ENCODE measurements around the gene BAZ2B. TPM values are rescaled to one million over a fixed set of nuclear protein-coding genes. Genes with fewer than 3 reads are reported as not detected.

Gene BAZ2B
- total and polyA plus RNA-seq, 8 donors, result 60.0 to 142 (median 101) TPM

DNA sequence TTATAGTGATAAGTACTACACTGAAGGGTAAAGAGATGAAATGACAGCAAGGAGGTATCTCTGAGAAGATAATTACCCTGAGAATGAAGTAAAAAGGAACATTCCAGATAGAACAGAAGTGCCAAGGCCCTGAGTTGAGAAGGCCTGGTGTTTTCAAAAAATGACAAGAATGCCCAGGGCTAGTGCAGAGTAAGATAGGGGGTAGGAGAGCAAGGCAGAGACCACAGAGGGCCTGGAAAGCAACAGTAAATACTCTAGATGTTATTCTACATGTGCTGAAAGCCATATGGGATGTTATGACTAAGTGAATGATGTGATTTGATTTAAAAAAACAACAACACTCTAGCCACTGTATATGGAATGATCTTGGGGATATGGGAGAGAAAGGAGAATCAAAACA is 52.3 kb downstream of the BAZ2B start:
- no peak overlapping the region for H3K4me3 ChIP-seq
- H3K27me3 ChIP-seq, result no peaks in the 10 kb centered on the region
- no peaks in the 10 kb centered on the region for H3K9me3 ChIP-seq
- no peaks in the 10 kb centered on the region for H3K36me3 ChIP-seq
- no peak overlapping the region for H3K27ac ChIP-seq
- no peak for DNase-seq
- intact Hi-C loops (cut with DNase I), result no loop called here
- no peak for ATAC-seq
- TF ChIP-seq, protein P1, sequence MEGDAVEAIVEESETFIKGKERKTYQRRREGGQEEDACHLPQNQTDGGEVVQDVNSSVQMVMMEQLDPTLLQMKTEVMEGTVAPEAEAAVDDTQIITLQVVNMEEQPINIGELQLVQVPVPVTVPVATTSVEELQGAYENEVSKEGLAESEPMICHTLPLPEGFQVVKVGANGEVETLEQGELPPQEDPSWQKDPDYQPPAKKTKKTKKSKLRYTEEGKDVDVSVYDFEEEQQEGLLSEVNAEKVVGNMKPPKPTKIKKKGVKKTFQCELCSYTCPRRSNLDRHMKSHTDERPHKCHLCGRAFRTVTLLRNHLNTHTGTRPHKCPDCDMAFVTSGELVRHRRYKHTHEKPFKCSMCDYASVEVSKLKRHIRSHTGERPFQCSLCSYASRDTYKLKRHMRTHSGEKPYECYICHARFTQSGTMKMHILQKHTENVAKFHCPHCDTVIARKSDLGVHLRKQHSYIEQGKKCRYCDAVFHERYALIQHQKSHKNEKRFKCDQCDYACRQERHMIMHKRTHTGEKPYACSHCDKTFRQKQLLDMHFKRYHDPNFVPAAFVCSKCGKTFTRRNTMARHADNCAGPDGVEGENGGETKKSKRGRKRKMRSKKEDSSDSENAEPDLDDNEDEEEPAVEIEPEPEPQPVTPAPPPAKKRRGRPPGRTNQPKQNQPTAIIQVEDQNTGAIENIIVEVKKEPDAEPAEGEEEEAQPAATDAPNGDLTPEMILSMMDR (IDR thresholded peaks at IDR 0.05), result no peak
- H3K4me1 ChIP-seq, result peaks cover 0 to 7% of the 10 kb centered on the region in 2 donors

DNA sequence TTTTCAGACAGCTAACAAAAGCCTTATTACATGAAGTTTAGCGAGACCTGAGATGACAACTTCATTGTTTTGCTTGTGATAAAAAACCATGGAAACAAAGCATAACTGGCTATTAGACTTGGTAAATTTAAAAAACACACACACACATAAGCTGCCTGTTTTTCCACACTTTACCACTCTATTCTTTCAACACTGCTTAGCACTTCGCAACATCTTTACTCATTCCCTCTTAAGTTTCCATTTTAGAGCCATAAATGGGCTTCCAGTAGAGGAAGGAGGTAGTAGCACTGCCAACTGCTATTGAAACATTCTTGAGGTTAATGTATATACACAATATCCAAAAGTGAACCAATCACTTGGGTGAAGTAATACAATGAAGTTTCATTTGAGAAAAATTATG is 54.1 kb downstream of the BAZ2B start:
- ATAC-seq (peak; percentile 16), DNase-seq (peak in 1 of 4 donors; percentile 11)
- no peak overlapping the region for H3K4me3 ChIP-seq
- no peaks in the 10 kb centered on the region for H3K36me3 ChIP-seq
- H3K27ac ChIP-seq, result peak overlapping the region in 1 of 2 donors; percentile 66
- no peaks in the 10 kb centered on the region for H3K27me3 ChIP-seq
- TF ChIP-seq, protein P1 (IDR thresholded peaks at IDR 0.05), result no peak
- peaks cover 0 to 10% of the 10 kb centered on the region in 2 donors for H3K4me1 ChIP-seq
- intact Hi-C loops (cut with DNase I), result no loop called here
- H3K9me3 ChIP-seq, result no peaks in the 10 kb centered on the region

DNA sequence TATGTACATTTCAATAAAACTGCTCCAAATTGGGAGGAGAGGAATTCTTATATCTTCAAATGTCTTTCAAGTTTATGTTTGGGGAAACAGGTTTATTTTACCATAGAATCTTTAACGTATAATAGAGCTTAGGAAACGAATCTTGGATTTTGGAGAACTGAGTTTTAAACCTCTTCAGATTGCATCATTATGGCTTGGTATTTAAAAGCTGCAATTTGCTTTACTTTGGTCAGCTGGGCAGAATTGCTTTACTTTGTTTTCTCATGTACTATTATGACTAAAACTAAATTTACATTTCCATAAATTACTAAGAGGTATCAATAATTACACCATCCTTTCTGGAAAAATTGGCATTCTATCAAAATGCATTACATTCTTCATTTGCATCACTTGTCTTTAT is 54.6 kb downstream of the BAZ2B start:
- Histone ChIP-seq H3K27ac (peak overlapping the region in 1 of 2 donors; percentile 66), H3K9me3 (no peaks in the 10 kb centered on the region), H3K4me1 (peaks cover 0 to 10% of the 10 kb centered on the region in 2 donors), H3K36me3 (no peaks in the 10 kb centered on the region), H3K4me3 (no peak overlapping the region), H3K27me3 (no peaks in the 10 kb centered on the region)
- DNase-seq (no peak), ATAC-seq (no peak)
- intact Hi-C loops (cut with DNase I), result no loop called here
- TF ChIP-seq, protein P1 (IDR thresholded peaks at IDR 0.05), result no peak

DNA sequence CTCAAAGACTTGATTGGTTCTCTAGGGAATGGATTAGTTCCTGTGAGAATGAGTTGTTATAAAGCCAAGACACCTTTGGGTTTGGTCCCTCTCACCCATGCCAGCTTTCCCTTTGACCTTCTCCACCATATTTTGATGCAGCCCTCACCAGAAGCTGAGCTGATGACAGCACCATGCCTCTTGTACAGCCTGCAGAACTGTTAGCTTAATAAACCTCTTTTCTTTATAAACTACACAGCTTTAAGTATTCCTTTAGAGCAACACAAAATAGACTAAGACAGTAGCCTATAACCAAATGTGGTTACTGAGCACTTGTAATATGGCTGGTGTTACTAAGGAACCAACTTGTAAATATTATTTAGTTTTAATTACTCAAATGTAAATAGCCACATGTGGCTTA is 55.1 kb downstream of the BAZ2B start:
- no peaks in the 10 kb centered on the region for H3K27me3 ChIP-seq
- H3K4me3 ChIP-seq, result no peak overlapping the region
- H3K27ac ChIP-seq, result peak overlapping the region in 1 of 2 donors; percentile 66
- H3K36me3 ChIP-seq, result no peaks in the 10 kb centered on the region
- no peak for DNase-seq
- intact Hi-C loops (cut with DNase I), result no loop called here
- TF ChIP-seq, protein P1 (IDR thresholded peaks at IDR 0.05), result no peak
- no peaks in the 10 kb centered on the region for H3K9me3 ChIP-seq
- ATAC-seq, result no peak
- H3K4me1 ChIP-seq, result peaks cover 0 to 13% of the 10 kb centered on the region in 2 donors

DNA sequence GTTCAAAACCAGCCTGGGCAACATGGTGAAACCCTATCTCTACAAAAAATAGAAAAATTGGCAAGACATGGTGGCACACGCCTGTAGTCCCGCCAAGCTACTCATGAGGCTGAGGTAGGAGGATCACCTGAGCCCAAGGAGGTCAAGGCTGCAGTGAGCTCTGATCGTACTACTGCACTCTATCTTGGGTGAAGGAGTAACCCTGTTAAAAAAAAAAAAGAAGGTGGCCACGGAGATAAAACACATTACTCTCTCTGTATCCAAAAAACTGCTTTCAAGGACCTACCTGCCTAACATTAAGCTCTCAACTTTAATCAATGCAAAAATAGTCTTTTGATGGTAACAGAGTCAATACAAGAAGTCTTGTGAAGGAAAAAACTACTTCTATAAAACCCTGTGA is 57.3 kb downstream of the BAZ2B start:
- H3K27ac ChIP-seq, result no peak overlapping the region
- no peak for ATAC-seq
- no peaks in the 10 kb centered on the region for H3K27me3 ChIP-seq
- H3K4me1 ChIP-seq, result peaks cover 0 to 17% of the 10 kb centered on the region in 2 donors
- H3K9me3 ChIP-seq, result no peaks in the 10 kb centered on the region
- H3K4me3 ChIP-seq, result no peak overlapping the region
- no peaks in the 10 kb centered on the region for H3K36me3 ChIP-seq
- no peak for DNase-seq
- intact Hi-C loops (cut with DNase I), result no loop called here
- TF ChIP-seq, protein P1 (IDR thresholded peaks at IDR 0.05), result no peak

Data from left lung (tissue), 10 donors.